WTC11 (cell line): ENCODE measurements around the gene SYNGR2.

Source experiments
- ATF3 ChIP-seq: sonication (generic); formaldehyde crosslinking; conservative IDR thresholded peaks from 2 replicates; pipeline ENCODE4 v1.8.1; 2022; ENCODE audit warnings: mild to moderate bottlenecking, missing genetic modification reagents
- CTCF ChIP-seq: fragments of 200-600 bp; IDR thresholded peaks from 2 replicates; pipeline ENCODE4 v1.8.0; 2022; ENCODE audit warnings: antibody characterized with exemption
- ELF4 ChIP-seq: sonication (generic); formaldehyde crosslinking; IDR thresholded peaks from 2 replicates; pipeline ENCODE4 v1.8.1; 2022; ENCODE audit warnings: low read depth, mild to moderate bottlenecking, moderate library complexity, missing genetic modification reagents
- NFE2L1 ChIP-seq: sonication (generic); formaldehyde crosslinking; IDR thresholded peaks from 2 replicates; pipeline ENCODE4 v1.8.1; 2023; ENCODE audit warnings: missing genetic modification reagents
- TCF7 ChIP-seq: sonication (generic); formaldehyde crosslinking; IDR thresholded peaks from 2 replicates; pipeline ENCODE4 v1.8.0; 2022; ENCODE audit warnings: mild to moderate bottlenecking, low read depth, missing genetic modification reagents, moderate library complexity
- ZNF138 ChIP-seq: sonication (generic); formaldehyde crosslinking; conservative IDR thresholded peaks from 2 replicates; pipeline ENCODE4 v1.8.1; 2022; ENCODE audit warnings: mild to moderate bottlenecking, moderate library complexity, missing genetic modification reagents
- ZNF232 ChIP-seq: sonication (generic); formaldehyde crosslinking; IDR thresholded peaks from 2 replicates; pipeline ENCODE4 v1.8.0; 2022; ENCODE audit warnings: mild to moderate bottlenecking, missing genetic modification reagents
- ZNF423 ChIP-seq: fragments of 250-450 bp; sonication (Bioruptor Pico); IDR thresholded peaks from 2 replicates; pipeline ENCODE4 v2.1.2; 2022; ENCODE audit warnings: mild to moderate bottlenecking, moderate library complexity
- TF ChIP-seq, protein P1 (sequence below): sonication (generic); formaldehyde crosslinking; IDR thresholded peaks from 2 replicates; pipeline ENCODE4 v1.8.1; 2023; ENCODE audit warnings: mild to moderate bottlenecking, missing genetic modification reagents, moderate library complexity
- TF ChIP-seq, protein P2 (sequence below): sonication (generic); formaldehyde crosslinking; IDR thresholded peaks from 2 replicates; pipeline ENCODE4 v1.8.1; 2022; ENCODE audit warnings: mild to moderate bottlenecking, moderate library complexity, missing genetic modification reagents
- TF ChIP-seq, protein P3 (sequence below): sonication (generic); formaldehyde crosslinking; IDR thresholded peaks from 2 replicates; pipeline ENCODE4 v1.8.0; 2022; ENCODE audit warnings: mild to moderate bottlenecking, missing genetic modification reagents
- TF ChIP-seq, protein P4 (sequence below): sonication (generic); formaldehyde crosslinking; IDR thresholded peaks from 2 replicates; pipeline ENCODE4 v1.8.1; 2023; ENCODE audit warnings: mild to moderate bottlenecking, moderate library complexity, missing genetic modification reagents

GRCh38 chr17:78120537-78120936, 47.8 kb upstream of the SYNGR2 start:
- TF ChIP-seq, protein P1, sequence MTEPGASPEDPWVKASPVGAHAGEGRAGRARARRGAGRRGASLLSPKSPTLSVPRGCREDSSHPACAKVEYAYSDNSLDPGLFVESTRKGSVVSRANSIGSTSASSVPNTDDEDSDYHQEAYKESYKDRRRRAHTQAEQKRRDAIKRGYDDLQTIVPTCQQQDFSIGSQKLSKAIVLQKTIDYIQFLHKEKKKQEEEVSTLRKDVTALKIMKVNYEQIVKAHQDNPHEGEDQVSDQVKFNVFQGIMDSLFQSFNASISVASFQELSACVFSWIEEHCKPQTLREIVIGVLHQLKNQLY (CRISPR knock-in tag): no peak
- TF ChIP-seq ELF4 (CRISPR knock-in tag) (no peak), ZNF138 (CRISPR knock-in tag) (no peak), ZNF423 (no peak), CTCF (no peak), ATF3 (CRISPR knock-in tag) (no peak), TCF7 (no peak), NFE2L1 (CRISPR knock-in tag) (no peak), ZNF232 (CRISPR knock-in tag) (no peak)
- TF ChIP-seq, protein P2, sequence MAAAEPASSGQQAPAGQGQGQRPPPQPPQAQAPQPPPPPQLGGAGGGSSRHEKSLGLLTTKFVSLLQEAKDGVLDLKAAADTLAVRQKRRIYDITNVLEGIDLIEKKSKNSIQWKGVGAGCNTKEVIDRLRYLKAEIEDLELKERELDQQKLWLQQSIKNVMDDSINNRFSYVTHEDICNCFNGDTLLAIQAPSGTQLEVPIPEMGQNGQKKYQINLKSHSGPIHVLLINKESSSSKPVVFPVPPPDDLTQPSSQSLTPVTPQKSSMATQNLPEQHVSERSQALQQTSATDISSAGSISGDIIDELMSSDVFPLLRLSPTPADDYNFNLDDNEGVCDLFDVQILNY (CRISPR knock-in tag): no peak
- TF ChIP-seq, protein P3, sequence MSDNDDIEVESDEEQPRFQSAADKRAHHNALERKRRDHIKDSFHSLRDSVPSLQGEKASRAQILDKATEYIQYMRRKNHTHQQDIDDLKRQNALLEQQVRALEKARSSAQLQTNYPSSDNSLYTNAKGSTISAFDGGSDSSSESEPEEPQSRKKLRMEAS: no peak
- TF ChIP-seq, protein P4, sequence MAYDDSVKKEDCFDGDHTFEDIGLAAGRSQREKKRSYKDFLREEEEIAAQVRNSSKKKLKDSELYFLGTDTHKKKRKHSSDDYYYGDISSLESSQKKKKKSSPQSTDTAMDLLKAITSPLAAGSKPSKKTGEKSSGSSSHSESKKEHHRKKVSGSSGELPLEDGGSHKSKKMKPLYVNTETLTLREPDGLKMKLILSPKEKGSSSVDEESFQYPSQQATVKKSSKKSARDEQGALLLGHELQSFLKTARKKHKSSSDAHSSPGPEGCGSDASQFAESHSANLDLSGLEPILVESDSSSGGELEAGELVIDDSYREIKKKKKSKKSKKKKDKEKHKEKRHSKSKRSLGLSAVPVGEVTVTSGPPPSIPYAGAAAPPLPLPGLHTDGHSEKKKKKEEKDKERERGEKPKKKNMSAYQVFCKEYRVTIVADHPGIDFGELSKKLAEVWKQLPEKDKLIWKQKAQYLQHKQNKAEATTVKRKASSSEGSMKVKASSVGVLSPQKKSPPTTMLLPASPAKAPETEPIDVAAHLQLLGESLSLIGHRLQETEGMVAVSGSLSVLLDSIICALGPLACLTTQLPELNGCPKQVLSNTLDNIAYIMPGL (CRISPR knock-in tag): no peak
